HCT116 (cell line): ENCODE data around the gene SH3BP4. TPM values are rescaled to one million over a fixed set of nuclear protein-coding genes. Genes with fewer than 3 reads are reported as not detected.

Experiments used
- ATAC-seq: fragments of 200-7000 bp; cut with Tn5 transposase; 2 replicates; pipeline ENCODE4 v1.9.1; 2020; ENCODE audit warnings: mild to moderate bottlenecking, moderate library complexity
- BruUV-seq: library from RNA; stranded (reverse); fragments of 400-500 nt; replicated peaks from 2 replicates; lab custom pipeline; 2021; lab: Mats Ljungman, UMichigan
- CTCF ChIA-PET: fragments of 300-600 bp; sonication (Branson Sonifier 250); formaldehyde crosslinking; loops from one replicate; lab custom pipeline; 2021; ENCODE audit warnings: antibody characterized with exemption; lab: Charles Lee
- POLR2A ChIA-PET: fragments of 300-600, 350-600 bp; sonication (Branson Sonifier 250); formaldehyde crosslinking; loops from one replicate; lab custom pipeline; 2021; ENCODE audit warnings: antibody characterized with exemption; lab: Charles Lee
- RAD21 ChIA-PET, 2 experiments: fragments of 300-600 bp; sonication (Branson Sonifier 250); formaldehyde crosslinking; loops; one replicate each; lab custom pipeline; 2023; ENCODE audit warnings: low total read pairs in 2 of 2; ENCODE audit not compliant: uncharacterized antibody in 2 of 2, unreplicated experiment in 2 of 2, low non-redundant PET in 1 of 2; lab: Charles Lee
- DNase-seq: peaks from one replicate; pipeline ENCODE4 v3.0.0-alpha.2; 2010; ENCODE audit warnings: low read depth, low spot score
- H2AFZ ChIP-seq: fragments of 200-600 bp; shearing (Covaris generic), sonication (generic); 2 replicates; pipeline ENCODE4 v1.6.1; 2017; ENCODE audit warnings: low read depth, mixed run types, mixed read lengths, antibody characterized with exemption, low read length; ENCODE audit not compliant: poor library complexity, severe bottlenecking
- H3K27ac ChIP-seq: 2 replicates; pipeline ENCODE4 v1.5.1; 2012; ENCODE audit warnings: low read depth, low read length
- H3K27me3 ChIP-seq: fragments of 200-600 bp; sonication (generic); 2 replicates; pipeline ENCODE4 v1.6.1; 2016; ENCODE audit warnings: mixed run types, low read length, mixed read lengths; ENCODE audit not compliant: insufficient read depth
- H3K36me3 ChIP-seq, 2 experiments: fragments of 200-500 bp in 1 of 2; fragments of 200-600 bp in 1 of 2; sonication (Bioruptor generic) in 1 of 2; sonication (generic) in 1 of 2; 2 replicates each; pipeline versions ENCODE4 v1.5.1 to v1.6.1; 2014 to 2016; ENCODE audit warnings: low read length in 2 of 2, inconsistent platforms in 1 of 2, mixed read lengths in 1 of 2, mixed run types in 1 of 2; ENCODE audit not compliant: insufficient read depth in 2 of 2, control insufficient read depth in 1 of 2
- H3K4me1 ChIP-seq, 2 experiments: fragments of 200-600 bp in 1 of 2; sonication (generic) in 1 of 2; 2 replicates each; pipeline versions ENCODE4 v1.5.1 to v1.6.1; 2012 to 2017; ENCODE audit warnings: low read length in 2 of 2, inconsistent platforms in 1 of 2, mild to moderate bottlenecking in 1 of 2, mixed read lengths in 1 of 2, mixed run types in 1 of 2, moderate library complexity in 1 of 2; ENCODE audit not compliant: insufficient read depth in 2 of 2, control insufficient read depth in 1 of 2
- H3K4me2 ChIP-seq: fragments of 200-600 bp; sonication (generic); 2 replicates; pipeline ENCODE4 v1.6.1; 2017; ENCODE audit warnings: mixed run types, low read length, mixed read lengths
- H3K4me3 ChIP-seq, 2 experiments: fragments of 200-600 bp in 1 of 2; sonication (generic) in 1 of 2; replicated peaks in 1 of 2; 2 replicates each; pipeline ENCODE4 v1.5.1; 2011 to 2016; ENCODE audit warnings: low read length in 2 of 2, control low read depth in 1 of 2, low read depth in 1 of 2, mild to moderate bottlenecking in 1 of 2, mixed read lengths in 1 of 2, mixed run types in 1 of 2
- H3K79me2 ChIP-seq: fragments of 200-600 bp; sonication (generic); 2 replicates; pipeline ENCODE4 v1.6.1; 2017; ENCODE audit warnings: mild to moderate bottlenecking, mixed run types, low read length, moderate library complexity, mixed read lengths; ENCODE audit not compliant: insufficient read depth
- H3K9ac ChIP-seq: fragments of 200-600 bp; sonication (generic); 2 replicates; pipeline ENCODE4 v1.6.1; 2016; ENCODE audit warnings: low read length, mixed read lengths
- H3K9me2 ChIP-seq: fragments of 200-600 bp; sonication (generic), shearing (Covaris generic); 2 replicates; pipeline ENCODE4 v1.6.1; 2017; ENCODE audit warnings: mixed run types, mild to moderate bottlenecking, moderate library complexity; ENCODE audit not compliant: insufficient read depth
- H3K9me3 ChIP-seq, 2 experiments: fragments of 200-500 bp in 1 of 2; fragments of 200-600 bp in 1 of 2; sonication (Bioruptor generic) in 1 of 2; sonication (generic) in 1 of 2; 2 replicates each; pipeline ENCODE4 v1.6.1; 2014 to 2017; ENCODE audit warnings: low read length in 2 of 2, mixed read lengths in 2 of 2, inconsistent platforms in 1 of 2, low read depth in 1 of 2, mild to moderate bottlenecking in 1 of 2, mixed run types in 1 of 2, moderate library complexity in 1 of 2; ENCODE audit not compliant: control insufficient read depth in 1 of 2, insufficient read depth in 1 of 2
- H4K20me1 ChIP-seq: fragments of 200-600 bp; sonication (generic), shearing (Covaris generic); 2 replicates; pipeline ENCODE4 v1.6.1; 2017; ENCODE audit warnings: mixed run types, mild to moderate bottlenecking, moderate library complexity; ENCODE audit not compliant: insufficient read depth
- CEBPB ChIP-seq: IDR thresholded peaks from 2 replicates; pipeline ENCODE4 v1.6.1; 2012; ENCODE audit warnings: low read depth
- ELF1 ChIP-seq: IDR thresholded peaks from 2 replicates; pipeline ENCODE4 v1.6.1; 2012; ENCODE audit warnings: low read depth, borderline replicate concordance
- EZH2phosphoT487 ChIP-seq: fragments of 200-600 bp; IDR thresholded peaks from 2 replicates; pipeline ENCODE4 v1.6.1; 2018; ENCODE audit warnings: antibody characterized with exemption, borderline replicate concordance
- FOSL1 ChIP-seq: IDR thresholded peaks from 2 replicates; pipeline ENCODE4 v1.6.1; 2012; ENCODE audit warnings: low read depth
- POLR2AphosphoS5 ChIP-seq: IDR thresholded peaks from 2 replicates; pipeline ENCODE4 v1.6.1; 2011; ENCODE audit warnings: mild to moderate bottlenecking, low read depth, low read length, moderate library complexity
- RAD21 ChIP-seq: IDR thresholded peaks from 2 replicates; pipeline ENCODE4 v1.6.1; 2012; ENCODE audit warnings: low read depth, mild to moderate bottlenecking
- SP1 ChIP-seq: IDR thresholded peaks from 2 replicates; pipeline ENCODE4 v1.6.1; 2012; ENCODE audit warnings: low read depth
- TCF7L2 ChIP-seq: IDR thresholded peaks from 2 replicates; pipeline ENCODE4 v1.7.0; 2011; ENCODE audit warnings: borderline replicate concordance, inconsistent platforms; ENCODE audit not compliant: insufficient read depth, insufficient read length; ENCODE audit errors: extremely low read depth
- YY1 ChIP-seq: IDR thresholded peaks from 2 replicates; pipeline ENCODE4 v1.6.1; 2011; ENCODE audit warnings: low read length, low read depth, moderate library complexity, mild to moderate bottlenecking; ENCODE audit not compliant: insufficient replicate concordance; ENCODE audit errors: extremely low read depth
- ZNF274 ChIP-seq: fragments of 200-500 bp; sonication (Bioruptor generic); IDR thresholded peaks from 2 replicates; pipeline ENCODE4 v1.6.1; 2014; ENCODE audit warnings: mild to moderate bottlenecking, low read depth, low read length, inconsistent platforms
- intact Hi-C: fragments of 100-400 bp; cut with micrococcal nuclease; formaldehyde crosslinking; loops from 2 replicates; pipeline ENCODE4 v1.10.0; 2022
- total RNA-seq: library from RNA; stranded (reverse); gene quantifications from one replicate; pipeline ENCODE4 v1.2.1, GENCODE V29; 2021; ENCODE audit not compliant: unreplicated experiment
- TF ChIP-seq, protein P1 (sequence below), 3 experiments: fragments of 200-600 bp in 1 of 3; sonication (generic) in 1 of 3; IDR thresholded peaks in 2 of 3; conservative IDR thresholded peaks in 1 of 3; 2 replicates each; pipeline ENCODE4 v1.5.1; 2012 to 2017; ENCODE audit warnings: low read depth in 2 of 3, low read length in 2 of 3, antibody characterized with exemption in 1 of 3, borderline replicate concordance in 1 of 3, control low read depth in 1 of 3, mild to moderate bottlenecking in 1 of 3, mixed read lengths in 1 of 3, mixed run types in 1 of 3, moderate library complexity in 1 of 3; ENCODE audit not compliant: insufficient read depth in 1 of 3
- TF ChIP-seq, protein P2 (sequence below): IDR thresholded peaks from 2 replicates; pipeline ENCODE4 v1.6.1; 2012
- TF ChIP-seq, protein P3 (sequence below): IDR thresholded peaks from 2 replicates; pipeline ENCODE4 v1.6.1; 2012

Gene SH3BP4
- total RNA-seq, 1 experiment from 2014 or later = 32.9 TPM

DNA sequence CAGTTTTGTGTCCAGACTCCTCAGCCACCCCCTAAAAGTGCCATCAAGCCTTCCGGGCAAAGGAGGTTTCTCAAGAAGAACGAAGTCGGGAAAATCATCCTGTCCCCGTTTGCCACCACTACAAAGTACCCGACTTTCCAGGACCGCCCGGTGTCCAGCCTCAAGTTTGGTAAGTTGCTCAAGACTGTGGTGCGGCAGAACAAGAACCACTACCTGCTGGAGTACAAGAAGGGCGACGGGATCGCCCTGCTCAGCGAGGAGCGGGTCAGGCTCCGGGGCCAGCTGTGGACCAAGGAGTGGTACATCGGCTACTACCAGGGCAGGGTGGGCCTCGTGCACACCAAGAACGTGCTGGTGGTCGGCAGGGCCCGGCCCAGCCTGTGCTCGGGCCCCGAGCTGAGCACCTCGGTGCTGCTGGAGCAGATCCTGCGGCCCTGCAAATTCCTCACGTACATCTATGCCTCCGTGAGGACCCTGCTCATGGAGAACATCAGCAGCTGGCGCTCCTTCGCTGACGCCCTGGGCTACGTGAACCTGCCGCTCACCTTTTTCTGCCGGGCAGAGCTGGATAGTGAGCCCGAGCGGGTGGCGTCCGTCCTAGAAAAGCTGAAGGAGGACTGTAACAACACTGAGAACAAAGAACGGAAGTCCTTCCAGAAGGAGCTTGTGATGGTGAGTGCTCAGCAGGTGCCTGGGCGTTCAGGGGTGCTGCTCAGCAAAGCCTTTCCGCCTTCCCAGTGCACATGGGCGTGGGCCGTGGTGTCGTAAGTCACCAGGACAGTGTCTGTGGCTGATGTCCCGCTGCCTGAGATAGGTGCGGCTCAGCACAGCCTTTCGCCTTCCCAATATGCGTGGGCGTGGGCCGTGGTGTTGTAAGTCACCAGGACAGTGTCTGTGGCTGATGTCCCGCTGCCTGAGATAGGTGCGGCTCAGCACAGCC lies 91.0 kb downstream of the SH3BP4 start:
- H3K27me3 ChIP-seq = no peaks in the 10 kb centered on the region
- CTCF ChIA-PET = no interaction called here
- H3K36me3 ChIP-seq = peaks cover 11 to 14% of the 10 kb centered on the region in 2 experiments; a peak in 2 of 4 replicates
- H4K20me1 ChIP-seq = no peaks in the 10 kb centered on the region
- BruUV-seq = no TSS peak
- H2AFZ ChIP-seq = no peak overlapping the region
- peaks cover 7 to 15% of the 10 kb centered on the region in 2 experiments for H3K4me1 ChIP-seq
- intact Hi-C loops = no loop called here
- H3K9ac ChIP-seq = no peak overlapping the region
- H3K4me3 ChIP-seq = no peak overlapping the region
- no peak for TF ChIP-seq CEBPB
- TF ChIP-seq EZH2phosphoT487 = no peak
- TF ChIP-seq TCF7L2 = no peak
- TF ChIP-seq FOSL1 = no peak
- TF ChIP-seq, protein P1, sequence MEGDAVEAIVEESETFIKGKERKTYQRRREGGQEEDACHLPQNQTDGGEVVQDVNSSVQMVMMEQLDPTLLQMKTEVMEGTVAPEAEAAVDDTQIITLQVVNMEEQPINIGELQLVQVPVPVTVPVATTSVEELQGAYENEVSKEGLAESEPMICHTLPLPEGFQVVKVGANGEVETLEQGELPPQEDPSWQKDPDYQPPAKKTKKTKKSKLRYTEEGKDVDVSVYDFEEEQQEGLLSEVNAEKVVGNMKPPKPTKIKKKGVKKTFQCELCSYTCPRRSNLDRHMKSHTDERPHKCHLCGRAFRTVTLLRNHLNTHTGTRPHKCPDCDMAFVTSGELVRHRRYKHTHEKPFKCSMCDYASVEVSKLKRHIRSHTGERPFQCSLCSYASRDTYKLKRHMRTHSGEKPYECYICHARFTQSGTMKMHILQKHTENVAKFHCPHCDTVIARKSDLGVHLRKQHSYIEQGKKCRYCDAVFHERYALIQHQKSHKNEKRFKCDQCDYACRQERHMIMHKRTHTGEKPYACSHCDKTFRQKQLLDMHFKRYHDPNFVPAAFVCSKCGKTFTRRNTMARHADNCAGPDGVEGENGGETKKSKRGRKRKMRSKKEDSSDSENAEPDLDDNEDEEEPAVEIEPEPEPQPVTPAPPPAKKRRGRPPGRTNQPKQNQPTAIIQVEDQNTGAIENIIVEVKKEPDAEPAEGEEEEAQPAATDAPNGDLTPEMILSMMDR (IDR thresholded peaks at IDR 0.05 in 2 of 3, conservative IDR thresholded peaks at IDR 0.05 in 1 of 3; ENCODE audit: borderline replicate concordance in 1 of 3, insufficient read depth in 1 of 3, low read depth in 2 of 3, low read length in 2 of 3) = no peak
- no peak for TF ChIP-seq ELF1
- TF ChIP-seq RAD21 = no peak
- no peak for TF ChIP-seq SP1
- TF ChIP-seq POLR2AphosphoS5 = no peak
- TF ChIP-seq ZNF274 = no peak
- TF ChIP-seq, protein P2, sequence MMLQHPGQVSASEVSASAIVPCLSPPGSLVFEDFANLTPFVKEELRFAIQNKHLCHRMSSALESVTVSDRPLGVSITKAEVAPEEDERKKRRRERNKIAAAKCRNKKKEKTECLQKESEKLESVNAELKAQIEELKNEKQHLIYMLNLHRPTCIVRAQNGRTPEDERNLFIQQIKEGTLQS = no peak
- no peak for TF ChIP-seq YY1
- TF ChIP-seq, protein P3, sequence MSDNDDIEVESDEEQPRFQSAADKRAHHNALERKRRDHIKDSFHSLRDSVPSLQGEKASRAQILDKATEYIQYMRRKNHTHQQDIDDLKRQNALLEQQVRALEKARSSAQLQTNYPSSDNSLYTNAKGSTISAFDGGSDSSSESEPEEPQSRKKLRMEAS = no peak
- RAD21 ChIA-PET = no interaction called here
- H3K27ac ChIP-seq = no peak overlapping the region
- H3K4me2 ChIP-seq = no peak overlapping the region
- no peaks in the 10 kb centered on the region for H3K9me3 ChIP-seq
- no peaks in the 10 kb centered on the region for H3K9me2 ChIP-seq
- DNase-seq (no peak), ATAC-seq (no peak)
- H3K79me2 ChIP-seq = no peaks in the 10 kb centered on the region; the same call in 1 of the 2 replicates
- POLR2A ChIA-PET = no interaction called here
